Mesothelial cell of epicardium (in vitro differentiated cells): ENCODE data around the gene TSGA10IP. TPM values are rescaled to one million over a fixed set of nuclear protein-coding genes. Genes with fewer than 3 reads are reported as not detected.
A peak's percentile ranks its signal among the peaks of the same experiment; 100 is the strongest.

Experiments
- DNase-seq, 2 experiments: peaks; one replicate each; pipeline ENCODE4 v3.0.0; 2021; ENCODE audit warnings: low spot score in 2 of 2; ENCODE audit not compliant: unreplicated experiment in 2 of 2
- H3K27ac Mint-ChIP-seq: 2 replicates; pipeline ENCODE4 v1.8.0; 2021; ENCODE audit warnings: mixed read lengths
- H3K27me3 Mint-ChIP-seq: 2 replicates; pipeline ENCODE4 v1.8.0; 2021; ENCODE audit warnings: low read depth, mixed read lengths
- H3K36me3 Mint-ChIP-seq: 2 replicates; pipeline ENCODE4 v1.8.0; 2021; ENCODE audit warnings: mixed read lengths
- H3K4me1 Mint-ChIP-seq: 2 replicates; pipeline ENCODE4 v1.8.0; 2021; ENCODE audit warnings: mixed read lengths
- H3K4me3 Mint-ChIP-seq: 2 replicates; pipeline ENCODE4 v1.8.0; 2021; ENCODE audit warnings: mild to moderate bottlenecking, moderate library complexity, mixed read lengths
- H3K9me3 Mint-ChIP-seq: 2 replicates; pipeline ENCODE4 v1.8.0; 2021; ENCODE audit warnings: mixed read lengths
- CTCF ChIP-seq: fragments of 200-600 bp; sonication (generic); IDR thresholded peaks from one replicate; pipeline ENCODE4 v1.5.0; 2021; ENCODE audit warnings: antibody characterized with exemption; ENCODE audit not compliant: unreplicated experiment
- total RNA-seq: library from RNA; stranded (reverse); gene quantifications from 3 replicates; pipeline ENCODE4 v1.2.1, GENCODE V29; 2021

The TSGA10IP gene
- total RNA-seq, 1 donor from 2014 or later: not detected

- no peak for TF ChIP-seq CTCF
- no peak overlapping the region for H3K27ac Mint-ChIP-seq
- H3K4me1 Mint-ChIP-seq: peaks cover 2% of the 10 kb centered on the region
- H3K4me3 Mint-ChIP-seq: no peak overlapping the region
- H3K36me3 Mint-ChIP-seq: no peaks in the 10 kb centered on the region
- H3K9me3 Mint-ChIP-seq: no peaks in the 10 kb centered on the region
- peaks cover 12% of the 10 kb centered on the region for H3K27me3 Mint-ChIP-seq
- DNase-seq: no peak
These were observed 6.8 kb downstream of the TSGA10IP start for GRCh38 chr11:65952052-65952521.

DNA sequence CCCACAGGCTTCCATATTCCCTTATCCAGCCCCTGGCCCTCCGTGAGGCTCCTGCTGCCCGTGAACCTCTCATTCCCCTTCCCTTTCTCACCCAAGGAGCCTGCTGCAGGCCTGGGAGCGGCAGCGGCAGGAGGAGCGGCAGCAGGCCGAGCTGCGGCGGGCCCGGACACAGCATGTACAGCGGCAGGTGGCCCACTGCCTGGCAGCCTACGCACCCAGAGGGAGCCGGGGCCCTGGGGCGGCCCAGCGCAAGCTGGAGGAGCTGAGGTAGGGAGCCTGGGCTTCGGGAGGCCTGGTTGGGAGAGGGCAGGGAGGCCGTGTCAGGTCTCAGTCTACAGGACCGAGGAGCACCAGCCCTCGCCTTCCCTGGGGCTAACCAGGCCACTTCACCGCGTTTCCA lies 8.2 kb downstream of the TSGA10IP start:
- peaks cover 4% of the 10 kb centered on the region for H3K27me3 Mint-ChIP-seq
- no peak overlapping the region for H3K4me3 Mint-ChIP-seq
- H3K36me3 Mint-ChIP-seq: no peaks in the 10 kb centered on the region
- no peaks in the 10 kb centered on the region for H3K9me3 Mint-ChIP-seq
- TF ChIP-seq CTCF: no peak
- H3K4me1 Mint-ChIP-seq: peaks cover 2% of the 10 kb centered on the region
- no peak overlapping the region for H3K27ac Mint-ChIP-seq
- no peak for DNase-seq

DNA sequence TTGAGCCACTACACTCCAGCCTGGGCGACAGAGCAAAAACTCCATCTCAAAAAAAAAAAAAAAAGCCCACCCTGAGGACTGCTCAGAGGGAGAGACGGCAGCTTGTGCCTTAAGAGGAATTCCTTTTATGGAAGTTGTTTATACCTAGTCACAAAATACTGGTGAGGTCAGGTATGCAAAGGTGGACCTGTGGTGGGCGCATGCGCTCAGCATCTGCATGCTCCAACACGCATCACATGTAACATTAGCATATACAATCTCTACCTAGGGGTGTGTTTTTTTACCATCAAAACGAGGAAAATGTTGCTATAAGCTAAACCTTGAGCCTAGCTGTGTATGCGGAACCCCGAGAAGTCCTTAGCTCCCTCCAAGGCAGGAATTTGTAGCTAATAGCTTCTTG lies 9.5 kb downstream of the TSGA10IP start:
- no peak for DNase-seq
- Mint-ChIP-seq H3K4me1 (peaks cover 2% of the 10 kb centered on the region), H3K4me3 (no peak overlapping the region), H3K27ac (peak overlapping the region; percentile 43), H3K27me3 (peaks cover 2% of the 10 kb centered on the region), H3K9me3 (no peaks in the 10 kb centered on the region), H3K36me3 (no peaks in the 10 kb centered on the region)
- TF ChIP-seq CTCF: no peak

DNA sequence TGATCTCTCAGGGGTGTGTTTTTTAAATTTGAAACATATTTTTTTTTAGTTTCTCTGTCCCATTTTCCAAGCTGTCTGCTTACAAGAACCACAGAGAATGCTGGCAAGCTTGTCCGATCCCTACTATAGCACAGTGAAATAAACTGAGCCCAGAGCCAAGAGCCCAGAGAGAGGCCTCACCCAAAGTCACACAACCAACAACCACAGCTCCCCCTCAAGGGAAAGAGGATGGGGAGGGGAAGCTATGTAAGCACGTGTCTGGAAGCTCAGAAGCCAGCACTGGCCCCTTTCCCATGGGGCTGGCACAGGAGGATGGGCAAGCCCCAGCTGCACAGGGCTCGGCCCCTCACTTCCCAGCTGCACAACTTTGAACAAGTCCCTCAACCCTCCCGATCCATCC lies 13.0 kb downstream of the TSGA10IP start:
- Mint-ChIP-seq H3K27ac (no peak overlapping the region), H3K9me3 (no peaks in the 10 kb centered on the region), H3K4me3 (no peak overlapping the region), H3K27me3 (peaks cover 2% of the 10 kb centered on the region), H3K4me1 (peaks cover 15% of the 10 kb centered on the region), H3K36me3 (no peaks in the 10 kb centered on the region)
- no peak for DNase-seq
- no peak for TF ChIP-seq CTCF

DNA sequence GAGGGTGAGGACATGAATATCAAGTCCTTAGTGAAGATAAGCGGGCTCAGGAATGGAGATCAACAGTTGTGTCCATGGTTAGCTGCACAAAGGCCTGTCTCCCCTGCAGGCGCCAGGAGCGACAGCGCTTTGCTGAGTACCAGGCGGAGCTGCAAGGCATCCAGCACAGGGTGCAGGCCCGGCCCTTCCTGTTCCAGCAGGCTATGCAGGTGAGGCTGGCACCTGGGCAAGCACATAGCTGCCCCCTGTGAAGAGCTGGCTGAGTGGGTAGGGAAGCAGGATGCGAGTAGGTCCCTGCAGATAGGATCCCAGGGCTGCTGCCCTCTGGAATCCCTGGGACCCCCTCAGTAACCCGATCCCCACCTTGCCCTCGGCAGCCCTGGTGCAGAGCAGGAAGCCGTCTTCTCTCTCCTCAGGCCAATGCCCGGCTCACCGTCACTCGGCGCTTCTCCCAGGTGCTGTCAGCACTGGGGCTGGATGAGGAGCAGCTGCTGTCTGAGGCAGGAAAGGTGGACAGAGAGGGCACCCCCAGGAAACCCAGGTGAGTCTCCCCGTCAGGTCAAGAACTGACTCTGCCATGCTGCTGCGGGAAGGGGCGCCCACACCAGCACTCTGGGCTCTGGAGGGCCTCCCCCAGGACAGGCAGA lies 13.6 kb downstream of the TSGA10IP start:
- H3K4me1 Mint-ChIP-seq: peaks cover 18% of the 10 kb centered on the region
- H3K36me3 Mint-ChIP-seq: no peaks in the 10 kb centered on the region
- H3K27ac Mint-ChIP-seq: no peak overlapping the region
- no peak overlapping the region for H3K4me3 Mint-ChIP-seq
- TF ChIP-seq CTCF: no peak
- no peak for DNase-seq
- peaks cover 2% of the 10 kb centered on the region for H3K27me3 Mint-ChIP-seq
- H3K9me3 Mint-ChIP-seq: no peaks in the 10 kb centered on the region
